Lower leg skin (tissue), 3 donors: ENCODE measurements around the gene LGR5.

Source experiments
- POLR2A ChIP-seq, 2 donors: fragments of 450-650 bp; IDR thresholded peaks; one replicate each; pipeline ENCODE4 v1.6.1; 2016 to 2017; ENCODE audit warnings: antibody characterized with exemption in 2 of 2, mild to moderate bottlenecking in 1 of 2, moderate library complexity in 1 of 2
- TF ChIP-seq, protein P1 (sequence below), 3 donors: fragments of 450-650 bp; IDR thresholded peaks; one replicate each; pipeline ENCODE4 v1.5.1; 2016; ENCODE audit warnings: antibody characterized with exemption in 3 of 3, mild to moderate bottlenecking in 3 of 3, moderate library complexity in 2 of 3

DNA sequence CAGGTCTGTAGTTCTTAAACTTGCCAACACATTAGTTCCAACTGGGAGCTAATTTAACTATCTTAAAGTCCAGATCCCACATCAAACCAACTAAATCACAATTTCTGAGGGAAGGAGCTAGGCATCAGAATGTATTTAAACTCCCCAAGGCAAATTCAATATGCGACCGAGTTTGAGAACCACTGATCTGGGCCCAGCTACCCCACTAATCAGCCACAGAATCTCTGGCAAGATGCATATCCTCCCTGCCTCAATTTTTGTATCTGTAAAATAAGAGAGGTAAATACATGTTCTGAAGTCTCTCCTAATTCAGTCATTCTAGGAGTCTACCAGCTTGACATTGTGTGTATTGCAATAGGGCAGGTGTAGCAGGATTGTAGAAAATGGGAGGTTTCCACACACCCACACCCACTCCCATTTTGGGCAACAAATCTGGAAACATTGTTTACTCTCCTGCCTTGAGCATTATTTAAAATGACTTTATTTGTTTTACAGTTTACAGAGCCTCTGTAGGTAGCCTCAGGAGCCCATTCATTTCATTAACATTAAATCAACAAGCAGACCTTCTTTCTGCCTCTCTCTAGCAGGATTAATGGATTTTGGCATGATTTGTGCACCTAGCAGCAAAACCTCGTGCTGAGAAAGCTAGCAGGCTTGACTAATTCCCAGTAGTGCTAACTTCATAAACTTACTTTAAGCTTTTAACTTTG is 15.6 kb downstream of the LGR5 start:
- TF ChIP-seq, protein P1, sequence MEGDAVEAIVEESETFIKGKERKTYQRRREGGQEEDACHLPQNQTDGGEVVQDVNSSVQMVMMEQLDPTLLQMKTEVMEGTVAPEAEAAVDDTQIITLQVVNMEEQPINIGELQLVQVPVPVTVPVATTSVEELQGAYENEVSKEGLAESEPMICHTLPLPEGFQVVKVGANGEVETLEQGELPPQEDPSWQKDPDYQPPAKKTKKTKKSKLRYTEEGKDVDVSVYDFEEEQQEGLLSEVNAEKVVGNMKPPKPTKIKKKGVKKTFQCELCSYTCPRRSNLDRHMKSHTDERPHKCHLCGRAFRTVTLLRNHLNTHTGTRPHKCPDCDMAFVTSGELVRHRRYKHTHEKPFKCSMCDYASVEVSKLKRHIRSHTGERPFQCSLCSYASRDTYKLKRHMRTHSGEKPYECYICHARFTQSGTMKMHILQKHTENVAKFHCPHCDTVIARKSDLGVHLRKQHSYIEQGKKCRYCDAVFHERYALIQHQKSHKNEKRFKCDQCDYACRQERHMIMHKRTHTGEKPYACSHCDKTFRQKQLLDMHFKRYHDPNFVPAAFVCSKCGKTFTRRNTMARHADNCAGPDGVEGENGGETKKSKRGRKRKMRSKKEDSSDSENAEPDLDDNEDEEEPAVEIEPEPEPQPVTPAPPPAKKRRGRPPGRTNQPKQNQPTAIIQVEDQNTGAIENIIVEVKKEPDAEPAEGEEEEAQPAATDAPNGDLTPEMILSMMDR (IDR thresholded peaks at IDR 0.05): no peak
- TF ChIP-seq POLR2A (IDR thresholded peaks at IDR 0.05): no peak
